Colon (tissue), 2 donors: ENCODE results near the gene B3GALT4.
"Not testable (repeated sequence)": the region's sequence is repeated elsewhere in the genome, so short reads cannot be mapped to it uniquely, and the experiment has no call there.

Source experiments
- FAIRE-seq: peaks from 2 replicates; lab custom pipeline; 2012; peaks lifted over from hg19 to GRCh38; lab: Jason Lieb, UNC
- donor health status: control.
- donor health status: control.

The B3GALT4 gene

GRCh38 chr6:33272275-33273128, 4.4 kb upstream of the B3GALT4 start:
- FAIRE-seq = no peak

GRCh38 chr6:33273129-33273923, 3.6 kb upstream of the B3GALT4 start:
- FAIRE-seq = no peak

- FAIRE-seq = no peak
Observed at GRCh38 chr6:33273924-33274902, 2.7 kb upstream of the B3GALT4 start.

GRCh38 chr6:33275795-33276580, 935 bp upstream of the B3GALT4 start:
- not testable (repeated sequence) for FAIRE-seq

GRCh38 chr6:33276581-33276863, 401 bp upstream of the B3GALT4 start:
- no peak for FAIRE-seq

- no peak for FAIRE-seq
Observed at GRCh38 chr6:33277663-33278391, 904 bp downstream of the B3GALT4 start.

GRCh38 chr6:33278392-33278741, 1.4 kb downstream of the B3GALT4 start:
- no peak for FAIRE-seq

GRCh38 chr6:33278810-33279209, 1.9 kb downstream of the B3GALT4 start:
- FAIRE-seq = no peak

GRCh38 chr6:33279257-33279695, 2.4 kb downstream of the B3GALT4 start:
- FAIRE-seq = no peak

- no peak for FAIRE-seq
Observed at GRCh38 chr6:33279971-33280511, 3.1 kb downstream of the B3GALT4 start.

- no peak for FAIRE-seq
Observed at GRCh38 chr6:33280539-33280938, 3.6 kb downstream of the B3GALT4 start.

- FAIRE-seq = not testable (repeated sequence)
Observed at GRCh38 chr6:33285214-33285613, 8.3 kb downstream of the B3GALT4 start.

- no peak for FAIRE-seq
Observed at GRCh38 chr6:33286946-33287914, 10.3 kb downstream of the B3GALT4 start.

GRCh38 chr6:33288141-33288920, 11.4 kb downstream of the B3GALT4 start:
- FAIRE-seq = no peak

GRCh38 chr6:33288921-33289783, 12.2 kb downstream of the B3GALT4 start, which contains the start of the genes PFDN6 and WDR46:
PFDN6 (plus strand) TSS chr6:33289601; CDS start chr6:33289857, 256 bp downstream.
WDR46 (minus strand) TSS chr6:33289239; CDS start chr6:33289170, 69 bp downstream.
- FAIRE-seq = no peak

GRCh38 chr6:33289784-33290315, 12.9 kb downstream of the B3GALT4 start:
- no peak for FAIRE-seq

- no peak for FAIRE-seq
Observed at GRCh38 chr6:33290459-33290858, 13.5 kb downstream of the B3GALT4 start.
